ENCODE measurements around the gene NCEH1. TPM values are rescaled to one million over a fixed set of nuclear protein-coding genes. Genes with fewer than 3 reads are reported as not detected.
"Not testable (repeated sequence)": the region's sequence is repeated elsewhere in the genome, so short reads cannot be mapped to it uniquely, and the experiment has no call there.

The NCEH1 gene
- total RNA-seq, 1 donor from 2014 or later, result 1.7 TPM

- no peak for DNase-seq
Observed at GRCh38 chr3:172612871-172613678, 97.8 kb downstream of the NCEH1 start.

GRCh38 chr3:172609750-172610149 is 101.1 kb downstream of the NCEH1 start:
- no peak for DNase-seq

- DNase-seq, result no peak
Observed at GRCh38 chr3:172608575-172608974, 102.3 kb downstream of the NCEH1 start.

GRCh38 chr3:172607305-172608121 is 103.4 kb downstream of the NCEH1 start:
- peak; percentile 24 for DNase-seq

- DNase-seq, result no peak
Observed at GRCh38 chr3:172606021-172606420, 104.8 kb downstream of the NCEH1 start.

GRCh38 chr3:172604895-172605646 is 105.8 kb downstream of the NCEH1 start:
- no peak for DNase-seq

- DNase-seq, result no peak
Observed at GRCh38 chr3:172601066-172601832, 109.6 kb downstream of the NCEH1 start.

GRCh38 chr3:172600644-172601065 is 110.2 kb downstream of the NCEH1 start:
- no peak for DNase-seq

- no peak for DNase-seq
Observed at GRCh38 chr3:172598904-172599303, 112.0 kb downstream of the NCEH1 start.

- no peak for DNase-seq
Observed at GRCh38 chr3:172596394-172596706, 114.5 kb downstream of the NCEH1 start.

GRCh38 chr3:172595664-172596393 is 115.0 kb downstream of the NCEH1 start:
- peak; percentile 22 for DNase-seq

GRCh38 chr3:172594900-172595663 is 115.8 kb downstream of the NCEH1 start:
- DNase-seq, result not testable (repeated sequence)

- no peak for DNase-seq
Observed at GRCh38 chr3:172592898-172593669, 117.8 kb downstream of the NCEH1 start.

GRCh38 chr3:172591876-172592771 is 118.7 kb downstream of the NCEH1 start:
- no peak for DNase-seq

GRCh38 chr3:172591125-172591605 is 119.7 kb downstream of the NCEH1 start:
- DNase-seq, result no peak

GRCh38 chr3:172586436-172586835 is 124.4 kb downstream of the NCEH1 start:
- DNase-seq, result no peak

GRCh38 chr3:172585954-172586353 is 124.9 kb downstream of the NCEH1 start:
- DNase-seq, result no peak

GRCh38 chr3:172582712-172583111 is 128.2 kb downstream of the NCEH1 start:
- DNase-seq, result no peak

Measured in skin of body (tissue), 2 donors.